Measurements from ENCODE around the gene LBR. TPM values are rescaled to one million over a fixed set of nuclear protein-coding genes. Genes with fewer than 3 reads are reported as not detected.

LBR gene
- total RNA-seq, 4 donors from 2014 or later = 16.5 to 19.8 (median 18.5) TPM

- ATAC-seq = no peak
- no peaks in the 10 kb centered on the region for H3K9me3 ChIP-seq
- no peak overlapping the region for H3K4me3 ChIP-seq
- TF ChIP-seq CTCF (IDR thresholded peaks at IDR 0.05 in 4 of 5, conservative IDR thresholded peaks at IDR 0.05 in 1 of 5) (no peak), POLR2A (IDR thresholded peaks at IDR 0.05) (no peak)
- H3K27me3 ChIP-seq = no peaks in the 10 kb centered on the region
- intact Hi-C loops (cut with DNase I; ENCODE audit: low total_unique reads) (no loop called here), in situ Hi-C loops (cut with MboI; ENCODE audit: low sequenced_read_pairs in 4 of 4) (no loop called here)
- H3K36me3 ChIP-seq = no peaks in the 10 kb centered on the region
- DNase-seq = no peak
- no peaks in the 10 kb centered on the region for H3K4me1 ChIP-seq
- no peak overlapping the region for H3K27ac ChIP-seq
These were observed 47.1 kb downstream of the LBR start for GRCh38 chr1:225380691-225381090.

- no peaks in the 10 kb centered on the region for H3K4me1 ChIP-seq
- DNase-seq (no peak), ATAC-seq (no peak)
- intact Hi-C loops (cut with DNase I; ENCODE audit: low total_unique reads) = no loop called here
- no peak overlapping the region for H3K27ac ChIP-seq
- no peaks in the 10 kb centered on the region for H3K27me3 ChIP-seq
- no peaks in the 10 kb centered on the region for H3K9me3 ChIP-seq
- H3K36me3 ChIP-seq = no peaks in the 10 kb centered on the region
- H3K4me3 ChIP-seq = no peak overlapping the region
- in situ Hi-C loops (cut with MboI; ENCODE audit: low sequenced_read_pairs in 4 of 4) = no loop called here
- TF ChIP-seq CTCF (IDR thresholded peaks at IDR 0.05 in 4 of 5, conservative IDR thresholded peaks at IDR 0.05 in 1 of 5) (no peak), POLR2A (IDR thresholded peaks at IDR 0.05) (no peak)
These were observed 49.0 kb downstream of the LBR start for GRCh38 chr1:225378880-225379279.

GRCh38 chr1:225374996-225375395 is 52.8 kb downstream of the LBR start:
- Histone ChIP-seq H3K9me3 (no peaks in the 10 kb centered on the region), H3K4me3 (no peak overlapping the region), H3K36me3 (no peaks in the 10 kb centered on the region), H3K27ac (no peak overlapping the region), H3K27me3 (no peaks in the 10 kb centered on the region), H3K4me1 (no peaks in the 10 kb centered on the region)
- TF ChIP-seq POLR2A (IDR thresholded peaks at IDR 0.05) = no peak
- no peak for TF ChIP-seq CTCF (IDR thresholded peaks at IDR 0.05 in 4 of 5, conservative IDR thresholded peaks at IDR 0.05 in 1 of 5)
- no peak for ATAC-seq
- DNase-seq = no peak
- in situ Hi-C loops (cut with MboI; ENCODE audit: low sequenced_read_pairs in 4 of 4) = no loop called here
- intact Hi-C loops (cut with DNase I; ENCODE audit: low total_unique reads) = no loop called here

- Histone ChIP-seq H3K4me3 (no peak overlapping the region), H3K27ac (no peak overlapping the region), H3K27me3 (no peaks in the 10 kb centered on the region), H3K9me3 (no peaks in the 10 kb centered on the region), H3K36me3 (no peaks in the 10 kb centered on the region), H3K4me1 (no peaks in the 10 kb centered on the region)
- no peak for TF ChIP-seq CTCF (IDR thresholded peaks at IDR 0.05 in 4 of 5, conservative IDR thresholded peaks at IDR 0.05 in 1 of 5)
- no peak for TF ChIP-seq POLR2A (IDR thresholded peaks at IDR 0.05)
- ATAC-seq (no peak), DNase-seq (no peak)
- intact Hi-C loops (cut with DNase I; ENCODE audit: low total_unique reads) = no loop called here
- in situ Hi-C loops (cut with MboI; ENCODE audit: low sequenced_read_pairs in 4 of 4) = no loop called here
These were observed 54.7 kb downstream of the LBR start for GRCh38 chr1:225373155-225373554.

- Histone ChIP-seq H3K4me3 (no peak overlapping the region), H3K36me3 (no peaks in the 10 kb centered on the region), H3K4me1 (no peaks in the 10 kb centered on the region), H3K27me3 (no peaks in the 10 kb centered on the region), H3K27ac (no peak overlapping the region), H3K9me3 (no peaks in the 10 kb centered on the region)
- DNase-seq (no peak), ATAC-seq (no peak)
- intact Hi-C loops (cut with DNase I; ENCODE audit: low total_unique reads) (no loop called here), in situ Hi-C loops (cut with MboI; ENCODE audit: low sequenced_read_pairs in 4 of 4) (no loop called here)
- no peak for TF ChIP-seq POLR2A (IDR thresholded peaks at IDR 0.05)
- no peak for TF ChIP-seq CTCF (IDR thresholded peaks at IDR 0.05 in 4 of 5, conservative IDR thresholded peaks at IDR 0.05 in 1 of 5)
These were observed 56.4 kb downstream of the LBR start for GRCh38 chr1:225371366-225372010.

Data from gastrocnemius medialis (tissue), 4 donors.